Measurements from ENCODE around the gene NCL.

DNA sequence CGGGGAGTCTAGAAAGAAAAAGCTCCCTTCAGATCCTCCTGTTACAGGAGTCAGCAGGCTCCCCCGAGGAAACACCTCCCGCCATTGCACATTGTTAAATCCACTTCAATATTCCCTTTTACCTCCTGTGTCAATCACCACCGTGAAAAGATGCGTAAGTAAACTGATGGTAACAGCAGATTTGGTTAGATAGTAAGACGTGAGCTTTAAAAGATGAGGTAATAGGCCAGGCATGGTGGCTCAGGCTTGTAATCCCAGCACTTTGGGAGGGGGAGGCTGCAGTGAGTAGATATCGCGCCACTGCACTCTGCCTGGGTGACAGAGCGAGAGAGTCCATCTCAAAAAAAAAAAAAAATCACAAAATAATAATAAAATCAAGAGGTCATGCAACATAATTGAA lies 15.2 kb upstream of the NCL start:
- TF ChIP-seq, protein P1, sequence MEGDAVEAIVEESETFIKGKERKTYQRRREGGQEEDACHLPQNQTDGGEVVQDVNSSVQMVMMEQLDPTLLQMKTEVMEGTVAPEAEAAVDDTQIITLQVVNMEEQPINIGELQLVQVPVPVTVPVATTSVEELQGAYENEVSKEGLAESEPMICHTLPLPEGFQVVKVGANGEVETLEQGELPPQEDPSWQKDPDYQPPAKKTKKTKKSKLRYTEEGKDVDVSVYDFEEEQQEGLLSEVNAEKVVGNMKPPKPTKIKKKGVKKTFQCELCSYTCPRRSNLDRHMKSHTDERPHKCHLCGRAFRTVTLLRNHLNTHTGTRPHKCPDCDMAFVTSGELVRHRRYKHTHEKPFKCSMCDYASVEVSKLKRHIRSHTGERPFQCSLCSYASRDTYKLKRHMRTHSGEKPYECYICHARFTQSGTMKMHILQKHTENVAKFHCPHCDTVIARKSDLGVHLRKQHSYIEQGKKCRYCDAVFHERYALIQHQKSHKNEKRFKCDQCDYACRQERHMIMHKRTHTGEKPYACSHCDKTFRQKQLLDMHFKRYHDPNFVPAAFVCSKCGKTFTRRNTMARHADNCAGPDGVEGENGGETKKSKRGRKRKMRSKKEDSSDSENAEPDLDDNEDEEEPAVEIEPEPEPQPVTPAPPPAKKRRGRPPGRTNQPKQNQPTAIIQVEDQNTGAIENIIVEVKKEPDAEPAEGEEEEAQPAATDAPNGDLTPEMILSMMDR (IDR thresholded peaks at IDR 0.05; ENCODE audit: poor library complexity, severe bottlenecking) = no peak
- TF ChIP-seq EZH2 (IDR thresholded peaks at IDR 0.05; ENCODE audit: borderline replicate concordance, insufficient read depth, low read length, poor library complexity, severe bottlenecking) (no peak), REST (IDR thresholded peaks at IDR 0.05; ENCODE audit: borderline replicate concordance) (no peak), POLR2AphosphoS5 (IDR thresholded peaks at IDR 0.05) (no peak), RAD21 (conservative IDR thresholded peaks at IDR 0.05) (no peak)

All from neural cell (in vitro differentiated cells).